Large intestine (tissue), 3 donors: ENCODE measurements around the gene LY9. TPM values are rescaled to one million over a fixed set of nuclear protein-coding genes. Genes with fewer than 3 reads are reported as not detected.
"Not testable (repeated sequence)": the region's sequence is repeated elsewhere in the genome, so short reads cannot be mapped to it uniquely, and the experiment has no call there.

Experiments
- DNase-seq, 2 donors: peaks; one replicate each; pipeline versions ENCODE4 v3.0.0 to v3.0.0-alpha.2; 2013
- H3K27ac ChIP-seq: one replicate; pipeline ENCODE4 v1.5.1; 2013; ENCODE audit warnings: low read length
- H3K27me3 ChIP-seq: 2 replicates; pipeline ENCODE4 v1.6.1; 2013; ENCODE audit warnings: low read length; ENCODE audit not compliant: control insufficient read depth, insufficient read depth
- H3K36me3 ChIP-seq: 2 replicates; pipeline ENCODE4 v1.6.1; 2013; ENCODE audit warnings: low read length; ENCODE audit not compliant: control insufficient read depth, insufficient read depth
- H3K4me1 ChIP-seq: one replicate; pipeline ENCODE4 v1.6.1; 2013; ENCODE audit warnings: low read length; ENCODE audit not compliant: control insufficient read depth, insufficient read depth
- H3K4me3 ChIP-seq: one replicate; pipeline ENCODE4 v1.5.1; 2013; ENCODE audit warnings: low read length
- H3K9me3 ChIP-seq: one replicate; pipeline ENCODE4 v1.6.1; 2013; ENCODE audit warnings: mild to moderate bottlenecking, low read depth, low read length, moderate library complexity; ENCODE audit not compliant: control insufficient read depth
- WGBS: methylation state at CpG from one replicate; pipeline ENCODE4 v1.1.5; 2013; ENCODE audit warnings: low lambda C conversion rate; ENCODE audit not compliant: insufficient coverage; 5-methylcytosine and 5-hydroxymethylcytosine counted together
- polyA plus RNA-seq: library from polyadenylated mRNA; unstranded; fragments of 120-200 nt; gene quantifications from one replicate; pipeline ENCODE4 v1.2.1, GENCODE V29; 2013

The LY9 gene
- polyA plus RNA-seq, 1 donor, result 0.72 TPM

GRCh38 chr1:160862203-160863060, 66.5 kb downstream of the LY9 start, which contains the start of gene CD244:
CD244 (minus strand) TSS chr1:160862887; CDS start chr1:160862677, 210 bp downstream.
- no CpG with 5 or more reads among the region's 12 CpGs for WGBS
- H3K27ac ChIP-seq, result no peak within 1 kb of the TSS
- no peak for DNase-seq

GRCh38 chr1:160863061-160863773, 67.2 kb downstream of the LY9 start:
- no peaks in the 10 kb centered on the region for H3K9me3 ChIP-seq
- H3K27ac ChIP-seq, result no peak overlapping the region
- no peak overlapping the region for H3K4me3 ChIP-seq
- H3K36me3 ChIP-seq, result no peaks in the 10 kb centered on the region
- WGBS, result 77% methylated on average over 1 of the region's 11 CpGs
- no peak for DNase-seq
- peaks cover 27% of the 10 kb centered on the region for H3K4me1 ChIP-seq
- H3K27me3 ChIP-seq, result no peaks in the 10 kb centered on the region

More at GRCh38 chr1:160862203-160863060, 66.5 kb downstream of the LY9 start, which contains the start of gene CD244:
- Histone ChIP-seq H3K27me3 (no peaks in the 10 kb centered on the region), H3K9me3 (no peaks in the 10 kb centered on the region), H3K4me3 (no peak within 1 kb of the TSS), H3K4me1 (peaks cover 22% of the 10 kb centered on the region), H3K36me3 (no peaks in the 10 kb centered on the region)

- no peak for DNase-seq
- H3K27me3 ChIP-seq, result no peaks in the 10 kb centered on the region
- H3K9me3 ChIP-seq, result no peaks in the 10 kb centered on the region
- peaks cover 25% of the 10 kb centered on the region for H3K4me1 ChIP-seq
- H3K36me3 ChIP-seq, result no peaks in the 10 kb centered on the region
- 100% methylated on average over 1 of the region's 4 CpGs for WGBS
- H3K4me3 ChIP-seq, result no peak overlapping the region
- H3K27ac ChIP-seq, result no peak overlapping the region
Measured at GRCh38 chr1:160863774-160864131, 67.8 kb downstream of the LY9 start.

GRCh38 chr1:160864173-160864572, 68.2 kb downstream of the LY9 start:
- H3K27ac ChIP-seq, result no peak overlapping the region
- H3K4me3 ChIP-seq, result no peak overlapping the region
- WGBS, result 80% methylated on average over 1 of the region's 2 CpGs
- no peaks in the 10 kb centered on the region for H3K9me3 ChIP-seq
- H3K4me1 ChIP-seq, result peaks cover 25% of the 10 kb centered on the region
- DNase-seq, result no peak
- no peaks in the 10 kb centered on the region for H3K27me3 ChIP-seq
- H3K36me3 ChIP-seq, result no peaks in the 10 kb centered on the region

GRCh38 chr1:160865337-160865736, 69.4 kb downstream of the LY9 start:
- peaks cover 25% of the 10 kb centered on the region for H3K4me1 ChIP-seq
- no peaks in the 10 kb centered on the region for H3K36me3 ChIP-seq
- H3K27ac ChIP-seq, result peak overlapping the region; percentile 64
- peak in 1 of 2 donors; percentile 53 for DNase-seq
- no peak overlapping the region for H3K4me3 ChIP-seq
- no peaks in the 10 kb centered on the region for H3K27me3 ChIP-seq
- 0% methylated on average over 1 of the region's 5 CpGs for WGBS
- H3K9me3 ChIP-seq, result no peaks in the 10 kb centered on the region

- no peaks in the 10 kb centered on the region for H3K27me3 ChIP-seq
- H3K36me3 ChIP-seq, result no peaks in the 10 kb centered on the region
- H3K4me3 ChIP-seq, result no peak overlapping the region
- peak overlapping the region; percentile 64 for H3K27ac ChIP-seq
- no peaks in the 10 kb centered on the region for H3K9me3 ChIP-seq
- DNase-seq, result peak; percentile 40 to 76
- peaks cover 25% of the 10 kb centered on the region for H3K4me1 ChIP-seq
Measured at GRCh38 chr1:160866001-160866694, 70.2 kb downstream of the LY9 start.

GRCh38 chr1:160866695-160867260, 70.8 kb downstream of the LY9 start:
- no peak overlapping the region for H3K4me3 ChIP-seq
- H3K9me3 ChIP-seq, result no peaks in the 10 kb centered on the region
- 27% methylated on average over 4 of the region's 6 CpGs for WGBS
- peak overlapping the region; percentile 40 for H3K27ac ChIP-seq
- peak in 1 of 2 donors; percentile 66 for DNase-seq
- H3K36me3 ChIP-seq, result no peaks in the 10 kb centered on the region
- H3K27me3 ChIP-seq, result no peaks in the 10 kb centered on the region
- peaks cover 25% of the 10 kb centered on the region for H3K4me1 ChIP-seq

GRCh38 chr1:160867651-160868050, 71.7 kb downstream of the LY9 start:
- H3K4me3 ChIP-seq, H3K36me3 ChIP-seq, H3K9me3 ChIP-seq, H3K27me3 ChIP-seq: not testable (repeated sequence)
- Histone ChIP-seq H3K4me1 (peaks cover 25% of the 10 kb centered on the region), H3K27ac (peak overlapping the region; percentile 40)
- WGBS, result no CpG with 5 or more reads among the region's 4 CpGs
- DNase-seq, result peak in 1 of 2 donors; percentile 47

GRCh38 chr1:160868141-160868540, 72.2 kb downstream of the LY9 start:
- no CpG with 5 or more reads among the region's 3 CpGs for WGBS

GRCh38 chr1:160874935-160875334, 79.0 kb downstream of the LY9 start:
- WGBS, result 17% methylated on average over 2 of the region's 3 CpGs
- DNase-seq, result no peak
- peaks cover 12% of the 10 kb centered on the region for H3K4me1 ChIP-seq
- H3K27me3 ChIP-seq, result no peaks in the 10 kb centered on the region
- H3K36me3 ChIP-seq, result no peaks in the 10 kb centered on the region
- H3K9me3 ChIP-seq, result no peaks in the 10 kb centered on the region
- no peak overlapping the region for H3K27ac ChIP-seq
- no peak overlapping the region for H3K4me3 ChIP-seq

More at GRCh38 chr1:160868141-160868540, 72.2 kb downstream of the LY9 start:
- no peak overlapping the region for H3K4me3 ChIP-seq
- H3K4me1 ChIP-seq, result peaks cover 25% of the 10 kb centered on the region
- no peak for DNase-seq
- H3K27ac ChIP-seq, result peak overlapping the region; percentile 4
- H3K36me3 ChIP-seq, result no peaks in the 10 kb centered on the region
- H3K9me3 ChIP-seq, result no peaks in the 10 kb centered on the region
- no peaks in the 10 kb centered on the region for H3K27me3 ChIP-seq
